ENCODE measurements around the gene OPN5. TPM values are rescaled to one million over a fixed set of nuclear protein-coding genes. Genes with fewer than 3 reads are reported as not detected.

OPN5 gene
- polyA plus RNA-seq, 1 of the 3 experiments (the other 2 are of a cell fraction): not detected

GRCh38 chr6:47762502-47762901, 19.3 kb upstream of the OPN5 start:
- H4K20me1 ChIP-seq (ENCODE audit: insufficient read depth): no peaks in the 10 kb centered on the region
- POLR2A ChIA-PET: no interaction called here

GRCh38 chr6:47766445-47766844, 15.4 kb upstream of the OPN5 start:
- Histone ChIP-seq H3K27ac (ENCODE audit: low read depth in 2 of 2, low read length in 1 of 2) (no peak overlapping the region), H3K4me3 (ENCODE audit: low read depth in 2 of 2, low read length in 1 of 2) (no peak overlapping the region), H2AFZ (ENCODE audit: low read depth) (no peak overlapping the region), H3K9ac (no peak overlapping the region), H3K9me3 (no peaks in the 10 kb centered on the region), H3K36me3 (replicated peaks in 1 of 2; ENCODE audit: control insufficient read depth in 1 of 2, insufficient read depth in 2 of 2, low read length in 1 of 2) (no peaks in the 10 kb centered on the region), H3K9me2 (no peaks in the 10 kb centered on the region), H3F3A (replicated peaks; ENCODE audit: insufficient read depth) (no peaks in the 10 kb centered on the region), H4K20me1 (ENCODE audit: insufficient read depth) (no peaks in the 10 kb centered on the region), H3K4me2 (no peak overlapping the region), H3K27me3 (ENCODE audit: insufficient read depth) (no peaks in the 10 kb centered on the region), H3K4me1 (ENCODE audit: control insufficient read depth in 1 of 2, insufficient read depth in 2 of 2, low read depth in 1 of 2, low read length in 1 of 2) (no peaks in the 10 kb centered on the region), H3K79me2 (ENCODE audit: insufficient read depth) (no peaks in the 10 kb centered on the region)
- CTCF ChIA-PET: interaction anchor here (0.9 kb wide), 1 partner anchor 330 kb away, joined by 3 read pairs; no protein-coding TSS in a partner anchor
- DNase-seq: no peak
- 26% methylated on average over 3 of the region's 3 CpGs for WGBS (ENCODE audit: low lambda C conversion rate)
- no peak for TF ChIP-seq RFX5 (IDR thresholded peaks at IDR 0.05; ENCODE audit: low read length)
- TF ChIP-seq FOXJ3 (CRISPR knock-in tag; IDR thresholded peaks at IDR 0.05): no peak
- no peak for TF ChIP-seq SMC3 (IDR thresholded peaks at IDR 0.05; ENCODE audit: low read depth, low read length)
- TF ChIP-seq EZH2phosphoT487 (IDR thresholded peaks at IDR 0.05; ENCODE audit: borderline replicate concordance, low read depth): no peak
- TF ChIP-seq ZBTB33 (IDR thresholded peaks at IDR 0.05; ENCODE audit: borderline replicate concordance, low read depth): no peak
- no peak for TF ChIP-seq CTCF (IDR thresholded peaks at IDR 0.05)
- TF ChIP-seq JUND (IDR thresholded peaks at IDR 0.05): no peak
- TF ChIP-seq TCF12 (IDR thresholded peaks at IDR 0.05): no peak
- POLR2A ChIA-PET: no interaction called here

More at GRCh38 chr6:47762502-47762901, 19.3 kb upstream of the OPN5 start:
- TF ChIP-seq FOSL2 (IDR thresholded peaks at IDR 0.05; ENCODE audit: borderline replicate concordance, low read depth): no peak
- Histone ChIP-seq H3K9me2 (no peaks in the 10 kb centered on the region), H3K27me3 (ENCODE audit: insufficient read depth) (no peaks in the 10 kb centered on the region), H2AFZ (ENCODE audit: low read depth) (no peak overlapping the region), H3K9me3 (no peaks in the 10 kb centered on the region), H3K4me3 (ENCODE audit: low read depth in 2 of 2, low read length in 1 of 2) (no peak overlapping the region), H3K79me2 (ENCODE audit: insufficient read depth) (no peaks in the 10 kb centered on the region), H3K27ac (ENCODE audit: low read depth in 2 of 2, low read length in 1 of 2) (no peak overlapping the region), H3K9ac (no peak overlapping the region), H3F3A (replicated peaks; ENCODE audit: insufficient read depth) (no peaks in the 10 kb centered on the region), H3K4me2 (no peak overlapping the region), H3K4me1 (ENCODE audit: control insufficient read depth in 1 of 2, insufficient read depth in 2 of 2, low read depth in 1 of 2, low read length in 1 of 2) (no peaks in the 10 kb centered on the region), H3K36me3 (replicated peaks in 1 of 2; ENCODE audit: control insufficient read depth in 1 of 2, insufficient read depth in 2 of 2, low read length in 1 of 2) (no peaks in the 10 kb centered on the region)
- CTCF ChIA-PET: interaction anchor here (0.9 kb wide), 1 partner anchor 26 kb away, joined by 3 read pairs; no protein-coding TSS in a partner anchor
- DNase-seq: no peak
- WGBS (ENCODE audit: low lambda C conversion rate): 19% methylated on average over 3 of the region's 3 CpGs

Measured in SK-N-SH (cell line).